Peyer's patch (tissue), 4 donors: ENCODE measurements around the gene KCNQ1OT1.

Experiments used
- CTCF ChIP-seq, 6 experiments: fragments of 450-650 bp in 4 of 6; fragments of 200-600 bp in 2 of 6; sonication (generic) in 1 of 6; IDR thresholded peaks; one replicate each; pipeline ENCODE4 v1.5.1; 2017 to 2019; ENCODE audit warnings: antibody characterized with exemption in 6 of 6, mild to moderate bottlenecking in 3 of 6, moderate library complexity in 1 of 6
- POLR2A ChIP-seq, 2 donors: fragments of 450-650 bp; IDR thresholded peaks; one replicate each; pipeline ENCODE4 v1.5.1; 2017; ENCODE audit warnings: antibody characterized with exemption in 2 of 2, mild to moderate bottlenecking in 2 of 2, moderate library complexity in 2 of 2

- TF ChIP-seq CTCF (IDR thresholded peaks at IDR 0.05) = no peak
- TF ChIP-seq POLR2A (IDR thresholded peaks at IDR 0.05) = no peak
These were observed 18.2 kb downstream of the KCNQ1OT1 start for GRCh38 chr11:2681408-2682145.
